ENCODE results near the gene TRIO.

- TF ChIP-seq POLR2A (IDR thresholded peaks at IDR 0.05) (no peak), POLR2AphosphoS5 (IDR thresholded peaks at IDR 0.05) (no peak)
Observed at GRCh38 chr5:14528115-14528514, 385.0 kb downstream of the TRIO start.

Data from upper lobe of left lung (tissue), 4 donors.